ENCODE results near the gene IPCEF1. TPM values are rescaled to one million over a fixed set of nuclear protein-coding genes. Genes with fewer than 3 reads are reported as not detected.

IPCEF1 gene
- total and polyA plus RNA-seq, 3 donors from 2014 or later, result 3.6 to 4.8 (median 4.2) TPM

GRCh38 chr6:154297721-154298120 is 58.9 kb downstream of the IPCEF1 start:
- Histone ChIP-seq H3K27ac (peak overlapping the region in 1 of 2 donors; percentile 25), H3K4me3 (no peak overlapping the region), H3K4me1 (peaks cover 15% of the 10 kb centered on the region), H3K36me3 (ENCODE audit: low read depth, missing control alignments) (no peaks in the 10 kb centered on the region), H3K27me3 (no peaks in the 10 kb centered on the region), H3K9me3 (no peaks in the 10 kb centered on the region)
- intact Hi-C loops (cut with DNase I; ENCODE audit: low total_unique reads), result no loop called here
- WGBS, 2 donors, result 28 to 32% methylated on average over 3 of the region's 3 CpGs
- peak; percentile 34 for DNase-seq
- TF ChIP-seq POLR2A (IDR thresholded peaks at IDR 0.05), result no peak
- TF ChIP-seq, protein P1, sequence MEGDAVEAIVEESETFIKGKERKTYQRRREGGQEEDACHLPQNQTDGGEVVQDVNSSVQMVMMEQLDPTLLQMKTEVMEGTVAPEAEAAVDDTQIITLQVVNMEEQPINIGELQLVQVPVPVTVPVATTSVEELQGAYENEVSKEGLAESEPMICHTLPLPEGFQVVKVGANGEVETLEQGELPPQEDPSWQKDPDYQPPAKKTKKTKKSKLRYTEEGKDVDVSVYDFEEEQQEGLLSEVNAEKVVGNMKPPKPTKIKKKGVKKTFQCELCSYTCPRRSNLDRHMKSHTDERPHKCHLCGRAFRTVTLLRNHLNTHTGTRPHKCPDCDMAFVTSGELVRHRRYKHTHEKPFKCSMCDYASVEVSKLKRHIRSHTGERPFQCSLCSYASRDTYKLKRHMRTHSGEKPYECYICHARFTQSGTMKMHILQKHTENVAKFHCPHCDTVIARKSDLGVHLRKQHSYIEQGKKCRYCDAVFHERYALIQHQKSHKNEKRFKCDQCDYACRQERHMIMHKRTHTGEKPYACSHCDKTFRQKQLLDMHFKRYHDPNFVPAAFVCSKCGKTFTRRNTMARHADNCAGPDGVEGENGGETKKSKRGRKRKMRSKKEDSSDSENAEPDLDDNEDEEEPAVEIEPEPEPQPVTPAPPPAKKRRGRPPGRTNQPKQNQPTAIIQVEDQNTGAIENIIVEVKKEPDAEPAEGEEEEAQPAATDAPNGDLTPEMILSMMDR (IDR thresholded peaks at IDR 0.05), result no peak

DNA sequence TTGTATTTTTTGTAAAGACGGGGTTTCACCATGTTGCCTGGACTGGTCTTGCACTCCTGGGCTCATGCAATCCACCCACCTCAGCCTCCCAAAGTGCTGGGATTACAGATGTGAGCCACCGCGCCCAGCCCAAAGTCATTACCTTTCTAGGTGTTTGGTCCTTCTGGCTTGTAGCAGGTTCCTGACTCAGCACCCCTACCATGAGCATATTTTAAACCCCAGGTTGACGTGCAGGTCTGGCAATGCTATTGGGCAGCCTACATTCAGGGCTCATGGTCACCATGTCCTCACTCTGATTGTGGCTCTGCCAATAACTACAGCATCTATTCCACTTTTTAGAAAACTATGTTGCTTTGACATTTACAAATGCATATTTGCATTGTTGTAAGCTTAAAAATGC is 59.4 kb downstream of the IPCEF1 start:
- WGBS, 2 donors, result 85 to 90% methylated on average over 4 of the region's 4 CpGs
- Histone ChIP-seq H3K9me3 (no peaks in the 10 kb centered on the region), H3K27ac (peak overlapping the region in 1 of 2 donors; percentile 25), H3K27me3 (no peaks in the 10 kb centered on the region), H3K36me3 (ENCODE audit: low read depth, missing control alignments) (no peaks in the 10 kb centered on the region), H3K4me1 (peaks cover 15% of the 10 kb centered on the region), H3K4me3 (no peak overlapping the region)
- intact Hi-C loops (cut with DNase I; ENCODE audit: low total_unique reads), result no loop called here
- no peak for TF ChIP-seq POLR2A (IDR thresholded peaks at IDR 0.05)
- DNase-seq, result no peak

DNA sequence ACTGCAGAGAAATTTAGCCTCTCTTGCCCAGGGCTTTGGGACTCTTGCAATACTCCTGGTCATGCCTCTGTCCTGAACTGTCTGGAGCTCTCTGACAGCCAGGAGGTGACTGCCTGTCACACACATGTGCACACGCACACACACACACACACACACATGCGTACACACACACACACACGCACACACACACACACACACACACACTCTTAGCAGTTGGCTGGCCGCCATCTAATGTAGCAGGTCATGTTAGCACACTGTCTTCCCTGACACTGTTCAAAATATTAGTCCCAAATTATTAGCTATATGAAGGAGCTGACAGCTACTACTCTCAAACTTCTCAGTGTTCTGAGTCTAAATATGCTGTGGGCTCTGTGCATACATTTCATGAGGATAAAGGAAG is 60.9 kb downstream of the IPCEF1 start:
- Histone ChIP-seq H3K9me3 (no peaks in the 10 kb centered on the region), H3K4me3 (no peak overlapping the region), H3K27ac (no peak overlapping the region), H3K4me1 (peaks cover 15% of the 10 kb centered on the region), H3K36me3 (ENCODE audit: low read depth, missing control alignments) (no peaks in the 10 kb centered on the region), H3K27me3 (no peaks in the 10 kb centered on the region)
- TF ChIP-seq, protein P1 (IDR thresholded peaks at IDR 0.05), result no peak
- TF ChIP-seq POLR2A (IDR thresholded peaks at IDR 0.05), result no peak
- no peak for DNase-seq
- intact Hi-C loops (cut with DNase I; ENCODE audit: low total_unique reads), result no loop called here
- 59 to 76% methylated on average over 4 of the region's 4 CpGs for WGBS, 2 donors

DNA sequence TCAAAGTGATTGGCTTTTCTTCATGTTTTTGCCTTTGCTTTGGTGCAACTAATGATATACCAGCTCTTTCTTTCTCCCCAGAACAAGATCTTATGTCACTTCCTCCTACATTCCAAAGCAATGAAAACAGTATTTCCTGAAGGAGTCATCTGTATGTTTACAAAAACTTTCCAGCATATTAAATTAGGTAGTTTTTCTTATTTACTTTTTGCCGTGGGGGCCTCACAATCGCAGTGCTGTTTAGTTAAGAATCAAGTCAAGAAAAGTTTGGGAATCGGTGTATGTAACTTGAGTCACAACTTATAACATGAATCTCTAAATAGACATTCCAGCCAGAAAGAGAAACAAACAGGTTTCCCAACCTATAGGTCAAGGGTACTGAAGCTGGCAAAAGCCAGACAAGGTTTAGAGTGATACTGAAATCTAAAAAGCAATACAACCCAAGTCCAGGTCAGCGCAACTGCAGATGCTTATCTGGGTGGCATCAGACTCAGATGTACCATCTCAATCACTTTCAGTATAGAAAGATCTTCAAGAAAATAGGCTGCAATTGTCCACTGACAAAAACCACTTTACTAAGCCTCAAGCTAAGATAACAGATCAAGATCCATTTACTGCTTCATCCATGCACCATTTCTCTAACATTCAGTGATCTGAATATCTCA is 63.6 kb downstream of the IPCEF1 start:
- DNase-seq, result no peak
- Histone ChIP-seq H3K27me3 (no peaks in the 10 kb centered on the region), H3K4me3 (no peak overlapping the region), H3K27ac (no peak overlapping the region), H3K36me3 (ENCODE audit: low read depth, missing control alignments) (no peaks in the 10 kb centered on the region), H3K4me1 (peaks cover 9% of the 10 kb centered on the region), H3K9me3 (no peaks in the 10 kb centered on the region)
- TF ChIP-seq, protein P1 (IDR thresholded peaks at IDR 0.05), result no peak
- no peak for TF ChIP-seq POLR2A (IDR thresholded peaks at IDR 0.05)
- WGBS, 2 donors, result 81 to 84% methylated on average over 4 of the region's 4 CpGs
- intact Hi-C loops (cut with DNase I; ENCODE audit: low total_unique reads), result no loop called here

DNA sequence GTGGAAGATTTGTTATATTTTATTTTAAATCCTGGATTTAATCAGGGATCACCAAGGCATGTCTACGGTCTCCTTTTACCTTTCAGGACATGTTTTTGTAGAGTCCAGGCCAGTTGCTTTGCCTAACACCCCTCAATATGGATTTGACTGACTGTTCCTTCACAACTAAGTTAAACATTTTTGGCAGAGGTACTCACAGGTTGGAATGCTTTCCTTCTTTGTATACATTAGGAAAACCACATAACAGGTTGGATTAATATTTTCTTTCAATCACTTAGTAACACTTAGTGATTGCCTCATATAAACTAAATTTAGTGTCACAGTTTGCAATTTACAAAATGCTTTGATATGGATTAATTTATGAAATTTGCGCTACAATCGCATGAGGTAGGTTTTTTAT is 64.5 kb downstream of the IPCEF1 start:
- intact Hi-C loops (cut with DNase I; ENCODE audit: low total_unique reads), result no loop called here
- no peaks in the 10 kb centered on the region for H3K36me3 ChIP-seq (ENCODE audit: low read depth, missing control alignments)
- H3K27ac ChIP-seq, result no peak overlapping the region
- H3K27me3 ChIP-seq, result no peaks in the 10 kb centered on the region
- 63 to 83% methylated on average over 3 of the region's 3 CpGs for WGBS, 2 donors
- no peaks in the 10 kb centered on the region for H3K4me1 ChIP-seq
- TF ChIP-seq, protein P1 (IDR thresholded peaks at IDR 0.05), result no peak
- no peak overlapping the region for H3K4me3 ChIP-seq
- H3K9me3 ChIP-seq, result no peaks in the 10 kb centered on the region
- DNase-seq, result no peak

Data from testis (tissue), 3 donors.